NCI-H2196 treated with DMSO at 0.1 percent for 48 hours (cell line): ENCODE results near the gene KY.
"Not testable (repeated sequence)": the region's sequence is repeated elsewhere in the genome, so short reads cannot be mapped to it uniquely, and the experiment has no call there.

Experiments used
- DNase-seq: peaks from one replicate; lab custom pipeline; 2025; ENCODE audit not compliant: unreplicated experiment; lab: John Stamatoyannopoulos, UW

The KY gene

GRCh38 chr3:134603956-134604355 lies 46.9 kb downstream of the KY start:
- DNase-seq, result no peak

GRCh38 chr3:134603480-134603879 lies 47.3 kb downstream of the KY start:
- DNase-seq, result no peak

GRCh38 chr3:134602440-134602814 lies 48.4 kb downstream of the KY start:
- no peak for DNase-seq

- peak; percentile 52 for DNase-seq
These were observed 49.0 kb downstream of the KY start for GRCh38 chr3:134601539-134602439.

GRCh38 chr3:134600685-134601463 lies 49.9 kb downstream of the KY start:
- DNase-seq, result peak; percentile 58

GRCh38 chr3:134600206-134600605 lies 50.6 kb downstream of the KY start:
- no peak for DNase-seq

GRCh38 chr3:134598763-134599545 lies 51.9 kb downstream of the KY start:
- no peak for DNase-seq

- no peak for DNase-seq
These were observed 53.3 kb downstream of the KY start for GRCh38 chr3:134597390-134597970.

- not testable (repeated sequence) for DNase-seq
These were observed 55.8 kb downstream of the KY start for GRCh38 chr3:134594986-134595385.

- no peak for DNase-seq
These were observed 56.5 kb downstream of the KY start for GRCh38 chr3:134594331-134594741.

GRCh38 chr3:134592806-134593205 lies 58.0 kb downstream of the KY start:
- DNase-seq, result no peak

GRCh38 chr3:134590766-134591165 lies 60.1 kb downstream of the KY start:
- DNase-seq, result no peak

GRCh38 chr3:134579141-134579665 lies 71.6 kb downstream of the KY start:
- DNase-seq, result no peak

- no peak for DNase-seq
These were observed 74.0 kb downstream of the KY start for GRCh38 chr3:134576831-134577230.

- no peak for DNase-seq
These were observed 74.4 kb downstream of the KY start for GRCh38 chr3:134576426-134576825.

GRCh38 chr3:134569899-134570298 lies 80.9 kb downstream of the KY start:
- not testable (repeated sequence) for DNase-seq

- no peak for DNase-seq
These were observed 82.0 kb downstream of the KY start for GRCh38 chr3:134568790-134569189.

GRCh38 chr3:134567605-134568004 lies 83.2 kb downstream of the KY start:
- DNase-seq, result no peak

- no peak for DNase-seq
These were observed 85.8 kb downstream of the KY start for GRCh38 chr3:134564991-134565390.

- DNase-seq, result no peak
These were observed 87.2 kb downstream of the KY start for GRCh38 chr3:134563601-134564000.

- no peak for DNase-seq
These were observed 88.8 kb downstream of the KY start for GRCh38 chr3:134562055-134562454.
